Breast epithelium (tissue), 3 donors: Measurements from ENCODE around the gene LYRM9.

ENCODE experiments used
- CTCF ChIP-seq, 3 donors: fragments of 450-650 bp; IDR thresholded peaks; one replicate each; pipeline ENCODE4 v1.5.1; 2016 to 2017; ENCODE audit warnings: antibody characterized with exemption in 3 of 3, mild to moderate bottlenecking in 3 of 3, moderate library complexity in 3 of 3
- POLR2A ChIP-seq: fragments of 450-650 bp; IDR thresholded peaks from one replicate; pipeline ENCODE4 v1.6.1; 2016; ENCODE audit warnings: antibody characterized with exemption, mild to moderate bottlenecking, moderate library complexity
- POLR2AphosphoS5 ChIP-seq, 3 donors: sonication (generic); formaldehyde crosslinking; IDR thresholded peaks; one replicate each; pipeline ENCODE4 v1.6.1; 2017; ENCODE audit warnings: antibody characterized with exemption in 3 of 3

GRCh38 chr17:27889711-27890251 lies 3.4 kb downstream of the LYRM9 start:
- TF ChIP-seq CTCF (IDR thresholded peaks at IDR 0.05) (no peak), POLR2A (no peak), POLR2AphosphoS5 (IDR thresholded peaks at IDR 0.05) (no peak)
